SK-N-SH treated with all-trans-retinoic acid at 6 μM for 48 hours (cell line): ENCODE results near the gene REXO1.

Experiments used
- ARNTL ChIP-seq: fragments of 450-650 bp; formaldehyde crosslinking; IDR thresholded peaks from 2 replicates; pipeline ENCODE4 v1.5.0; 2020; ENCODE audit warnings: low read depth, mild to moderate bottlenecking, moderate library complexity, borderline replicate concordance
- CREB5 ChIP-seq: fragments of 250-450 bp; sonication (Bioruptor Pico); IDR thresholded peaks from 2 replicates; pipeline ENCODE4 v1.5.1; 2020; ENCODE audit warnings: low read depth, mild to moderate bottlenecking, moderate library complexity
- CSDC2 ChIP-seq: fragments of 250-450 bp; sonication (Bioruptor Pico); IDR thresholded peaks from 2 replicates; pipeline ENCODE4 v1.5.0; 2020; ENCODE audit warnings: mild to moderate bottlenecking, moderate library complexity
- CSRNP3 ChIP-seq: fragments of 250-450 bp; sonication (Bioruptor Pico); IDR thresholded peaks from 2 replicates; pipeline ENCODE4 v1.5.1; 2021; ENCODE audit warnings: mild to moderate bottlenecking, moderate library complexity
- ESRRG ChIP-seq: fragments of 250-450 bp; sonication (Bioruptor Pico); IDR thresholded peaks from 2 replicates; pipeline ENCODE4 v1.6.1; 2021; ENCODE audit warnings: mild to moderate bottlenecking
- POU6F1 ChIP-seq: fragments of 250-450 bp; sonication (Bioruptor Pico); IDR thresholded peaks from 2 replicates; pipeline ENCODE4 v1.8.0; 2021; ENCODE audit warnings: low read depth, mild to moderate bottlenecking, moderate library complexity, borderline replicate concordance
- PPARA ChIP-seq: fragments of 250-450 bp; sonication (Bioruptor Pico); IDR thresholded peaks from 2 replicates; pipeline ENCODE4 v1.5.0; 2020; ENCODE audit warnings: mild to moderate bottlenecking, borderline replicate concordance
- RARB ChIP-seq: fragments of 250-450 bp; sonication (Bioruptor Pico); IDR thresholded peaks from 2 replicates; pipeline ENCODE4 v1.8.0; 2021; ENCODE audit warnings: mild to moderate bottlenecking, moderate library complexity
- SNAI2 ChIP-seq: fragments of 250-450 bp; sonication (Bioruptor Pico); IDR thresholded peaks from 2 replicates; pipeline ENCODE4 v1.5.0; 2020; ENCODE audit warnings: mild to moderate bottlenecking, moderate library complexity
- TSHZ2 ChIP-seq: fragments of 250-450 bp; sonication (Bioruptor Pico); IDR thresholded peaks from 2 replicates; pipeline ENCODE4 v1.5.0; 2020; ENCODE audit warnings: mild to moderate bottlenecking, moderate library complexity
- ZFP3 ChIP-seq: fragments of 250-450 bp; sonication (Bioruptor Pico); IDR thresholded peaks from 2 replicates; pipeline ENCODE4 v1.5.0; 2020; ENCODE audit warnings: mild to moderate bottlenecking, moderate library complexity
- ZFP30 ChIP-seq: fragments of 450-650 bp; formaldehyde crosslinking; IDR thresholded peaks from 2 replicates; pipeline ENCODE4 v1.5.0; 2022; ENCODE audit warnings: mild to moderate bottlenecking, moderate library complexity
- ZNF565 ChIP-seq: fragments of 450-650 bp; formaldehyde crosslinking; conservative IDR thresholded peaks from 2 replicates; pipeline ENCODE4 v1.5.0; 2020; ENCODE audit warnings: low read depth, mild to moderate bottlenecking, moderate library complexity
- ZNF70 ChIP-seq: fragments of 450-650 bp; formaldehyde crosslinking; IDR thresholded peaks from 2 replicates; pipeline ENCODE4 v1.5.0; 2020; ENCODE audit warnings: mild to moderate bottlenecking, moderate library complexity

- TF ChIP-seq CSRNP3 (CRISPR knock-in tag) (no peak), ZNF565 (no peak), POU6F1 (CRISPR knock-in tag) (no peak), ZFP3 (CRISPR knock-in tag) (no peak), SNAI2 (no peak), CREB5 (CRISPR knock-in tag) (no peak), CSDC2 (CRISPR knock-in tag) (no peak), ARNTL (CRISPR knock-in tag) (no peak), TSHZ2 (CRISPR knock-in tag) (no peak), ZFP30 (CRISPR knock-in tag) (no peak), PPARA (CRISPR knock-in tag) (no peak), RARB (CRISPR knock-in tag) (no peak), ESRRG (CRISPR knock-in tag) (no peak), ZNF70 (CRISPR knock-in tag) (no peak)
These were observed 34.0 kb upstream of the REXO1 start for GRCh38 chr19:1882089-1882785.
